Measurements from ENCODE around the gene CAPN2. TPM values are rescaled to one million over a fixed set of nuclear protein-coding genes. Genes with fewer than 3 reads are reported as not detected.

Gene CAPN2
- total RNA-seq, 1 donor from 2014 or later = 184 TPM

DNA sequence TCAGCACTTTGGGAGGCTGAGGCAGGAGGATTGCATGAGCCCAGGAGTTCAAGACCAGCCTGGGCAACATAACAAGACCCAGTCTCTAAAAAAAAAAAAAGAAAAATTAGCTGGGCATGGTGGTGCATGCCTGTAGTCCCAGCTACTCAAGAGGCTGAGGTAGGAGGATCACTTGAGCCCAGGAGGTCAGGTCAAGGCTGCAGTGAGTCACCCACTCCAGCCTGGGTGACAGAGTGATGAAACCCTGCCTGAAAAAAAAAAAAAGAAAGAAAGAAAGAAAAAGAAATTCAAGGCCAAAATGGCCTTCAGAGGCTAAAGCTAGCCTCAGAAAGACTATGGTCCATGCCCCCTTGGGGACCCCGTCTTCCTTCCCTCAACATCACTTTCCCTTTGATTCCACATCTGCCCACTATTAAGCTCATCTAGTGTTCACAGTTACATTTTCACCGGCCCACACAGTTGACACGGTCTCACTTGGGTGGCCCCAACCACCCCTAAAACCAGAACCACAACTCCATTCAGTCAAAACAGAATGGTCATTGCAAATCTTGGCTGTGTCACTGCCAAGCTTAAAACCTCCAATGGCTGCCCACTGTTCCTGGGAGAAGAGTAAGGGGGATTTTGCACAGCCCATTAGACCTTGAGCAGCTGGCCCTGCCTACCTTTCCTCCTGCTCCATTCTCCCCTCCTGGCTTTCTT is 44.7 kb upstream of the CAPN2 start:
- H3K27me3 Mint-ChIP-seq (ENCODE audit: unreplicated experiment) = peaks cover 2% of the 10 kb centered on the region
- no peak for DNase-seq (ENCODE audit: low spot score)
- no peak overlapping the region for H3K4me3 Mint-ChIP-seq (ENCODE audit: unreplicated experiment)
- peaks cover 10% of the 10 kb centered on the region for H3K4me1 Mint-ChIP-seq (ENCODE audit: unreplicated experiment)
- H3K36me3 Mint-ChIP-seq (ENCODE audit: low read depth, unreplicated experiment) = no peaks in the 10 kb centered on the region
- TF ChIP-seq, protein P1, sequence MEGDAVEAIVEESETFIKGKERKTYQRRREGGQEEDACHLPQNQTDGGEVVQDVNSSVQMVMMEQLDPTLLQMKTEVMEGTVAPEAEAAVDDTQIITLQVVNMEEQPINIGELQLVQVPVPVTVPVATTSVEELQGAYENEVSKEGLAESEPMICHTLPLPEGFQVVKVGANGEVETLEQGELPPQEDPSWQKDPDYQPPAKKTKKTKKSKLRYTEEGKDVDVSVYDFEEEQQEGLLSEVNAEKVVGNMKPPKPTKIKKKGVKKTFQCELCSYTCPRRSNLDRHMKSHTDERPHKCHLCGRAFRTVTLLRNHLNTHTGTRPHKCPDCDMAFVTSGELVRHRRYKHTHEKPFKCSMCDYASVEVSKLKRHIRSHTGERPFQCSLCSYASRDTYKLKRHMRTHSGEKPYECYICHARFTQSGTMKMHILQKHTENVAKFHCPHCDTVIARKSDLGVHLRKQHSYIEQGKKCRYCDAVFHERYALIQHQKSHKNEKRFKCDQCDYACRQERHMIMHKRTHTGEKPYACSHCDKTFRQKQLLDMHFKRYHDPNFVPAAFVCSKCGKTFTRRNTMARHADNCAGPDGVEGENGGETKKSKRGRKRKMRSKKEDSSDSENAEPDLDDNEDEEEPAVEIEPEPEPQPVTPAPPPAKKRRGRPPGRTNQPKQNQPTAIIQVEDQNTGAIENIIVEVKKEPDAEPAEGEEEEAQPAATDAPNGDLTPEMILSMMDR (IDR thresholded peaks at IDR 0.05; ENCODE audit: unreplicated experiment) = no peak
- no peaks in the 10 kb centered on the region for H3K9me3 Mint-ChIP-seq (ENCODE audit: unreplicated experiment)
- H3K27ac Mint-ChIP-seq (ENCODE audit: unreplicated experiment) = no peak overlapping the region

DNA sequence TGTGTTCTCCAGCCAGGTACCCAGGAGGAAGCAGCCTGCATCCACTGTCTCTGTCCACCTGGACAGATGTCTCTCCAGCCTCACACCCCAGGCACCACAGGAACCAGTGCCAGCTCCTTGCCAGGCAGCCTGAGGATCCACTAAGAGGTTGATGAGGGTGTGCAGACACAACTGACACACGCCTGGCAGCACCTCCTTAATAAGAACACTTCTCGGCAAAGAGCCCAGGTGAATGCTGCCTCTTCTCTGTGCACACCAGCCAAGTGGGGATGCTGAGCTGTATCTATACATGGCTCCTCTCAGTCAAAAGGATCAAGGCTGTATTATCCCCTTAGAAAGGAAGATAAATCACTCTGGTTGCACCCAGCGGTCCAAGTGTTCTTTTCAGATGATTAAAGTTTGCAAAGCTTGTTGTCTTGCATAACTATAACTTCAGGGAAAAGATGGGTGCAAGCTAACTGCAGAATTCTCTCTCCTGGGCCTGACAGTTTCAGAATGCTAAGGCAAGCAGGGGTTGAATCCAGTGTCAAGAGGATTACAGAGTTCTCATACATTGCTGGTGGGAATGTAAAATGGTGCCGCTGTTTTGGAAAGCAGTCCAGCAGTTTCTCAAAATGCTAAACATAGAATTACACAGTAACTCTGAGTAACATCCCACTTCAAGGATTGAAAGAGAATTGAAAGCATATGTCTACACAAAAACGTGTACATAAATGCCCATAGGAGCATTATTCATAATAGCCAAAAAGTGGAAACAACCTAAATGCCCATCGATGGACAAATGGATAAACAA is 43.1 kb upstream of the CAPN2 start:
- H3K36me3 Mint-ChIP-seq (ENCODE audit: low read depth, unreplicated experiment) = no peaks in the 10 kb centered on the region
- H3K4me1 Mint-ChIP-seq (ENCODE audit: unreplicated experiment) = peaks cover 10% of the 10 kb centered on the region
- TF ChIP-seq, protein P1 (IDR thresholded peaks at IDR 0.05; ENCODE audit: unreplicated experiment) = no peak
- DNase-seq (ENCODE audit: low spot score) = no peak
- H3K27ac Mint-ChIP-seq (ENCODE audit: unreplicated experiment) = no peak overlapping the region
- H3K4me3 Mint-ChIP-seq (ENCODE audit: unreplicated experiment) = no peak overlapping the region
- peaks cover 2% of the 10 kb centered on the region for H3K27me3 Mint-ChIP-seq (ENCODE audit: unreplicated experiment)
- H3K9me3 Mint-ChIP-seq (ENCODE audit: unreplicated experiment) = no peaks in the 10 kb centered on the region

DNA sequence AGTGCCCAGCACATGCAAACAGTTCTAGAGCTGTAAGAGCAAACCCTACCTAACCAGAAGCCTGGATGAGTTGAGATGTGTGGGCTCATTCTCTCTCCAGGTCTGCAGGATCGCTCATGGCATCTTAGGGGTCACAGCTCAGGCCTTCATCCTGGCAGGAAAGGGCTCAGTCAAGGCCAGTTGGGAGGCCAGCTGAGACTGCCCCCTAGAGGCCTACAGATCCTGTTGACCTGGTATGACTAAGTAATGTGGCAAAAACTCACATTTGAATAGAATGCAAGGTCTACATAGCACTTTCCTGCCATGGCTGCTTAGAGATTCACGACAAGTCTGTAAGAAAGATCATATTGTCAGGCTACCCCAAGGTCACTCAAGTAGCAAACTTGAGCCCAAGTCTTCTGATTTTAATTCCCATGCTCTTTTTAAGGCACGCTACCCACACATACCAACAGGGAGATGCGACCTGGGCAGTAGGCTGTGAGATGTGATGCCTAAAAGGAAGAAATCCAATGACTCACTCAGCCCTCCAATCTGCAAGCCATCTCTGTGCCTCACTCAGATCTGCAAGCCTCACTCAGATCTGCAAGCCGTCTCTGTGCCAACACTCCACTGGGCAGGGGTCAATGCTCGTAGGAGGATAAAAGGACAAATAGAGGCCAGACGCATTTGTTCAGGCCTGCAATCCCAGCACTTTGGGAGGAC is 41.7 kb upstream of the CAPN2 start:
- DNase-seq (ENCODE audit: low spot score) = peak; percentile 70
- Mint-ChIP-seq H3K4me1 (ENCODE audit: unreplicated experiment) (peaks cover 10% of the 10 kb centered on the region), H3K36me3 (ENCODE audit: low read depth, unreplicated experiment) (peaks cover 6% of the 10 kb centered on the region), H3K27ac (ENCODE audit: unreplicated experiment) (no peak overlapping the region), H3K9me3 (ENCODE audit: unreplicated experiment) (peaks cover 6% of the 10 kb centered on the region), H3K4me3 (ENCODE audit: unreplicated experiment) (no peak overlapping the region), H3K27me3 (ENCODE audit: unreplicated experiment) (peaks cover 2% of the 10 kb centered on the region)
- TF ChIP-seq, protein P1 (IDR thresholded peaks at IDR 0.05; ENCODE audit: unreplicated experiment) = peak; percentile 74

DNA sequence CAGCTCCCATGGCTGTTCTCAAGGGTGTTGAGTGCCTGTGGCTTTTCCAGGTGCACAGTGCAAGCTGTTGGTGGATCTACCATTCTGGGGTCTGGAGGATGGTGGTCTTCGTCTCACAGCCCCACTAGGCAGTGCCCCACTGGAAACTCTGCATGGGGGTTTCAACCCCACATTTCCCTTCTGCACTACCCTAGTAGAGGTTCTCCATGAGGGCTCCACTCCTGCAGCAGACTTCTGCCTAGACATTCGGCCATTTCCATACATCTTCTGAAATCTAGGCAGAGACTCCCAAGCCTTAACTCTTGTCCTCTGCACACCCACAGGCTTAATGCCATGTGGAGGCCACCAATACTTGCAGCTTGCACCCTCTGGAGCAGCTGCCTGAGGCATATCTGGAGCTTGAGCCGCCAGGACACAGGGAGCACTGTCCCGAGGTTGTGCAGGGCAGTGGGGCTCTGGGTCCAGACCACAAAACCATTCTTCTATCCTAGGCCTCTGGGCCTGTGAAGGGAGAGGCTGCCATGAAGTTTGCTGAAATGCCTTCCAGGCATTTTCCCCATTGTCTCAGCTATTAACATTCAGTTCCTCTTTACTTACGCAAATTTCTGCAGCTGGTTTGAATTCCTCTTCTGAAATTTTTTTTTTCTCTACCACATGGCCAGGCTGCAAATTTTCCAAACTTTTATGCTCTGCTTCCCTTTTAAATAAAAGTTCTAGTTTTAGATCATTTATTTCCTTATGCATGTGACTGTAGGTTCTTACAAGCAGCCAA is 38.0 kb upstream of the CAPN2 start:
- no peak overlapping the region for H3K4me3 Mint-ChIP-seq (ENCODE audit: unreplicated experiment)
- no peak for DNase-seq (ENCODE audit: low spot score)
- TF ChIP-seq, protein P1 (IDR thresholded peaks at IDR 0.05; ENCODE audit: unreplicated experiment) = no peak

More for the DNA sequence above, 38.0 kb upstream of the CAPN2 start:
- peaks cover 4% of the 10 kb centered on the region for H3K4me1 Mint-ChIP-seq (ENCODE audit: unreplicated experiment)
- H3K36me3 Mint-ChIP-seq (ENCODE audit: low read depth, unreplicated experiment) = peaks cover 6% of the 10 kb centered on the region
- H3K27me3 Mint-ChIP-seq (ENCODE audit: unreplicated experiment) = peaks cover 3% of the 10 kb centered on the region
- H3K27ac Mint-ChIP-seq (ENCODE audit: unreplicated experiment) = no peak overlapping the region
- H3K9me3 Mint-ChIP-seq (ENCODE audit: unreplicated experiment) = peaks cover 12% of the 10 kb centered on the region
